Activated T-helper 1 cell treated with Interleukin-2 at 50 U/mL for 16 hours (primary cell): Measurements from ENCODE around the gene VEZT.
"Not testable (repeated sequence)": the region's sequence is repeated elsewhere in the genome, so short reads cannot be mapped to it uniquely, and the experiment has no call there.

Experiments used
- DNase-seq: peaks from one replicate; pipeline ENCODE4 v3.0.0-alpha.2; 2020; ENCODE audit warnings: low read depth

The VEZT gene

DNA sequence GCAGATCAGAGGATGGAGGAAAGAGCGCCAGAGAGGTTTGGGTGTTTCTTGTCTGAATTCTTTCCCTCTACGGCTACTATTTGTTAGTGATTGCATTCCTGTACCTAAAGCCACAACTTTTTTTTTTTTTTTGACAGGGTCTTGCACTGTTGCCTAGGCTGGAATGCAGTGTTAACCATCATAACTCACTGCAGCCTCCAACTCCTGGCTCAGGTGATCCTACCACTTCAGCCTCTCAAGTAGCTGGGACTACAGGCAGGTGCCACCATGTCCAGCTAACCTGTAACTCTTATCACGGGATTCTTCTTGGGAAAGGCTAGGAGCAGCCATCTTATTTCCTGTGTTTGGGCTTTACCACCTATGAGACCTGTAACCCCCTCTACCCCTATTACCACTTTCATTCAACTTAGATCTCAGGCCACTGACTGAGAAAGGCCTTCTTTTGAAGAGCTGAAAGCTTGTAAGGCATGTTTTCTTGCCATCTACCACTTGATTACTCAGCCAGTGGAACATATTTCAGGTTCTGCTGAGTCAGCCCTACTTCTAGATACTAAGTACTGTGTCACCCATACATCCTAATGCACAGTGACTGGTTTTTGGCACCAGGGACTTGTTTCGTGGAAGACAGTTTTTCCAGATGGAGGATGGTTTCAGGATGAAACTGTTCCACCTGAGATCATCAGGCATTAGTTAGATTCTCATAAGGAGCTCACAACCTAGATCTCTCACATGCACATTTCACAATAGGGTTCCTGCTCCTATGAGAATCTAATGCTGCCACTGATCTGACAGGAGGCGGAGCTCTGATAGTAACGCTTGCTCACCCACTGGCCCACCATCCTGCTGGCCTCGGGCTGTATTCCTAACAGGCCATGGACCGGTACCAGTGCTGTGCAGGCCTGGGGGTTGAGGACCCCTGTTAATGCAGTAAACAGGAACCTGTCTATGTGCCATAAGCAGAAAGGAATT lies 6.9 kb downstream of the VEZT start:
- no peak for DNase-seq

GRCh38 chr12:95225645-95226212 lies 8.1 kb downstream of the VEZT start:
- DNase-seq, result no peak

GRCh38 chr12:95227818-95228356 lies 10.3 kb downstream of the VEZT start:
- no peak for DNase-seq

GRCh38 chr12:95228617-95229016 lies 11.0 kb downstream of the VEZT start:
- no peak for DNase-seq

- DNase-seq, result no peak
These were observed 12.0 kb downstream of the VEZT start for GRCh38 chr12:95229636-95230035.

DNA sequence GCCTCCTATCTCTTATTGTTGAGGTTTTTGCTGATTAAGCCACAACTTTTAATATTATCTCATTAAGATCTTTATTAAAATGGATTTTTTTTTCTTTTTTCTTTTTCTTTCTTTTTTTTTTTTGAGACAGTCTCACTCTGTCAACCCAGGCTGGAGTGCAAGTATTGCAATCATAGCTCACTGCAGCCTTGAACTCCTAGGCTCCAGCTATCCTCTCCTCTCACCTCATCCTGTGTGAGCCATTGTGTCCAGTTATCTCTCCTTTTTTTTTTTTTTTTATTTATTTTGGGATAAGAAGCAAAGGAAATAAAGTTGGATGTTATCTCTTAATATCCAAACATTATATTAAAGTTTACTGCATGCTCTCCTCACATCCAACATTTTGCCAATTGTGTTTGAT lies 12.7 kb downstream of the VEZT start:
- DNase-seq, result no peak

GRCh38 chr12:95231190-95231589 lies 13.6 kb downstream of the VEZT start:
- DNase-seq, result no peak

DNA sequence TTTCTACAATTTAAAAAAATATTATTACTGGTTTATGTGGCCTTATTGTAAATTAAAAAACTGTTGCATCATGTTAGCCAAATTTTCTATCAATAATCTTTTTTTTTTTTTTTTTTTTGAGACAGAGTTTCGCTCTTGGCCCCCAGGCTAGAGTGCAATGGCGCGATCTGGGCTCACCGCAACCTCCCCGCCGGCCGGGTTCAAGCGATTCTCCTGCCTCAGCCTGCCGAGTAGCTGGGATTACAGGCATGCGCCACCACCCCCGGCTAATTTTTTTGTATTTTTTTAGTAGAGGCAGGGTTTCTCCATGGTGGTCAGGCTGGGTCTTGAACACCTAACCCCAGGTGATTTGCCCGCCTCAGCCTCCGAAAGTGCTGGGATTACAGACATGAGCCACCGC lies 16.6 kb downstream of the VEZT start:
- DNase-seq, result not testable (repeated sequence)

DNA sequence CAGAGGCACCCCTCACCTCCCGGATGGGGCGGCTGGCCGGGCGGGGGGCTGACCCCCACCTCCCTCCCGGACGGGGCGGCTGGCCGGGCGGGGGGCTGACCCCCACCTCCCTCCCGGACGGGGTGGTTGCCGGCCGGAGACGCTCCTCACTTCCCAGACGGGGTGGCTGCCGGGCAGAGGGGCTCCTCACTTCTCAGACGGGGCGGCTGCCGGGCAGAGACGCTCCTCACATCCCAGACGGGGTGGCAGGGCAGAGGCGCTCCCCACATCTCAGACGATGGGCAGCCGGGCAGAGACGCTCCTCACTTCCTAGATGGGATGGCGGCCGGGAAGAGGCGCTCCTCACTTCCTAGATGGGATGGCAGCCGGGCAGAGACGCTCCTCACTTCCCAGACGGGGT lies 18.0 kb downstream of the VEZT start:
- DNase-seq, result not testable (repeated sequence)

DNA sequence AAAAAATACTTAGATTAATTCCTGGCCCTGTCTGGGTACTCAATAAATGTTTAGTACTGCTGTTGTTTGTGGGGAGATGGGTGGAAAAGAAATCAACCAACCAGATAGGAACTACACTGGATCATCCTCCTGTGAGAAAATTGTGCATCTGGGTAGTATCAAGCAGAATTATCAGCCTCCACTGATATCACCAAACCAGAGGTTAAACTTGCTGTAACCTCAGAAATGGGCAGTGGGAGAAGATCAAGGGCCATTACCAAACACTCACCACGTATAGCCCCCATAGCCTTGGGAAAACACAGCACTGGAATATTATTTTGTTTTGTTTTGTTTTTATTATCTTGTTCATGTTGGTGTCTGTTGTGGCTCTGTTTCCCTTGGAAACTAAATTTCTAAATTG lies 19.7 kb downstream of the VEZT start:
- DNase-seq, result no peak

DNA sequence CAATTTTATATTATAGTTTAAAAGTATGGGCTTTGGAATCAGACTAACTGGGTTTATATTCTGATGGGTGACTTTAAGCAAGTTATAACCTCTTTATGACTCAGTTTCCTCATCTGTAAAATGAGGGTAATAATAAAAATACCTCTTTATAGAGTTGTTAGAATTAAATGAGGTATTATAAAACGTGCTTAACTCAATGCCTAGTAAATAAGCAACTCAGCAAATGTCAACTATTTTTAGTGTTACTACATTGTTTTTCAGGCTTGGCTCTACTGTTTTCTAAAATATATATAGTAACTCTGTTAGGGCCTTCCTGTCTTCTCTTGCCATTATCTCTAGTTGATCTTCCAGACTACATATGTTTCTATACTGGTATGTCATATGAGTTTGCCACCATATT lies 20.5 kb downstream of the VEZT start:
- no peak for DNase-seq

GRCh38 chr12:95239216-95239615 lies 21.6 kb downstream of the VEZT start:
- no peak for DNase-seq

DNA sequence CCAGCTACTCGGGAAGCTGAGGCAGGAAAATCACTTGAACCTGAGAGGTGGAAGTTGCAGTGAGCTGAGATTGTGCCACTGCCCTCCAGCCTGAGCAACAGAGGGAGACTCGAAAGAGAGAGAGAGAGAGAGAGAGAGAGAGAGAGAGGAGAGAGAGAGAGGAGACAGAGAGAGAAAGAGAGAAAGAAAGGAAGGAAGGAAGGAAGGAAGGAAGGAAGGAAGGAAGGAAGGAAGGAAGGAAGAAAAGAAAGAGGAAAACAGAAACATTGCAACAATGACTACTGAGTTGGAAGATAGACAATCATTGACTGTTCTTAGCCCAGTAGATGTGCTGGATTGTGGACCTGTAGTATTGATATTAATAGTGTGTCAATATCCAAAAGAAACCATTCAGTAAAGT lies 22.2 kb downstream of the VEZT start:
- DNase-seq, result not testable (repeated sequence)

DNA sequence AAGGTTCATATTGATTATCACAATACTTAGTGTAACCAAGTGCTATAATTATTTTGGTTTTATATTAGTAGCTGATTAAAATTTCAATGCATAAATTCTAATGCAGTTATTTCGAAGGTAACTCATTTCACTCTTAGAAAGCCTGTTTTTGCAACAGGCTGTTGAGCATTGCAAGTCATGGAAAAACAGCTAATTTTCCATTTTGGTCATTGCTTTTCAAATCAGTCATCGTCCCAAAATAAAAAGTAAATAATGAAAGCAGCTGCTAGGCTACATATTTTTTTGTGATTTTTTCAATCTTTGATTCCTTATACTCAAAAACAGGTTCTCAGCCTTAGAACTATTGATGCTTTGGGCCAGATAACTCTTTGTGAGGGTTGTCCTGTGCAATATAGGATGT lies 22.9 kb downstream of the VEZT start:
- DNase-seq, result no peak

DNA sequence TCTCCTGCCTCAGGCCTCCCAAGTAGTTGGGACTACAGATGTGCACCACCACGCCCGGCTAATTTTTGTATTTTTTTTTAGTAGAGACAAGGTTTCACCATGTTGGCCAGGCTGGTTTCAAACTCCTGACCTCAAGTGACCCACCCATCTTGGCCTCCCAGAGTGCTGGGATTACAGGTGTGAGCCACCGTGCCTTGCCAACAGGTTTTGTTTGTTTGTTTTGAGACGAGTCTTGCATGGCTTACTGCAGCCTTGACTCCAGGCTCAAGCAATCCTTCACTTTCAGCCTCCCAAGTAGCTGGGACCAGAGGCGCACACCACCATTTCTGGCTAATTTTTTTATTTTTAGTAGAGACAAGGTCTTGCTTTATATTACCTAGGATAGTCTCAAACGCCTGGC lies 23.5 kb downstream of the VEZT start:
- DNase-seq, result not testable (repeated sequence)

DNA sequence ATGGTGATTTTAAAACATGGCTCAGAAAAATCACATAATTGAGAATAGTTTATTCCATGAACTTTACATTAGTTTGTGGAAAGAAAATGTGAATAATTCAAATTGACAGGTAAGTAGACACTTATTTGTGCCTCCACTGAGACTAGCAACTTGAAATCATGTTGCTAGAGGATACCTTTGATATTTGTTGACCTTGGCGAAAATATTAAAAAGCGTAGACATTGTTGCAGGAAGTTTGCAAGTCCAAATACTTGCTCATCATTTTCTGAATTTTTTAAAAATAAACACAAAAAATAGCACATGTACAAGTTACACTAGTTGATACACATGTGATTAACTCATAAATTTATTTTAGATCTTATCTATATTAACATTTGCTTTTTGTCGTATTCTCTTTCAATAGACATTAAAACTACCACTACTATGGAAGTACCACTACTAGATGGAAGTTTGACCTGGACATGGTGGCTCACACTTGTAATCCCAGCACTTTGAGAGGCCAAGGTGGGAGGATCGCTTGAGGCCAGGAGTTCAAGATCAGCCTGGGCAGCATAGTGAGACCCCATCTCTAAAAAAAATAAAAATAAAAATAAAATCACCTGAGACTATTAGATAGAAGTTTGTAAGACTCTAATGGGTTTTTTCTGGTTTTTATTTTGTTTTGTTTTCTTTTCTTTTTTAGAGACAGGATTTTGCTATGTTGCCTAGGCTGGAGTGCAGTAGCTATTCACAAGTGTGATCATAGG lies 24.3 kb downstream of the VEZT start:
- DNase-seq, result no peak

DNA sequence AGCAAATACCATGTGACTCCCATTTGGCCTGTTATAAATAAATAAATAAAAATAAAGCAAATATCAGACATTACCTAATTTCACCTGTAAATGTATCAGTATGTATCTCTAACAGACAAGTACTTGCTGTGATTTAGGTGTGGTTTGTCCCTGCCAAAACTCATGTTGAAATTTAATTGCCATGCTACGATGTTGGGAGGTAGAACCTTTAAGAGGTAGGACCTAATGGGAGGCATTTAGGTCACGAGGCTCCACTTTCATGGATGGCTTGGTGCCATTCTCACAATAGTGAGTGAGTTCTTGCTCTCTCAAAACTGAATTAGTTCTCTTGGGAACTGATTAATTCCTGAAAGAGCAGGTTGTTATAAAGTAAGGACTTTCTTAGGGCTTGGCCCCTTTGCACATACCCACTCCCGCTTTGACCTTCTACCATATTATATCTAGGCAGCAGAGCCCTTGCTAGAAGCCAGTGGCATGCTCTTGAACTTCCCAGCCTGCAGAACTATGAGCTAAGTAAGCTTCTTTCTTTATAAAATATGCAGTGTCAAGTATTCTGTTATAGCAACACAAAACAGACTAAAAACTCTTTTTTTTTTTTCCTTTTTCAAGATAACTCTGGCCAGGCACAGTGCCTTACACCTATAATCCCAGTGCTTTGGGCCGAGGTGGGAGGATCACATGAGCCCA lies 26.0 kb downstream of the VEZT start:
- no peak for DNase-seq

DNA sequence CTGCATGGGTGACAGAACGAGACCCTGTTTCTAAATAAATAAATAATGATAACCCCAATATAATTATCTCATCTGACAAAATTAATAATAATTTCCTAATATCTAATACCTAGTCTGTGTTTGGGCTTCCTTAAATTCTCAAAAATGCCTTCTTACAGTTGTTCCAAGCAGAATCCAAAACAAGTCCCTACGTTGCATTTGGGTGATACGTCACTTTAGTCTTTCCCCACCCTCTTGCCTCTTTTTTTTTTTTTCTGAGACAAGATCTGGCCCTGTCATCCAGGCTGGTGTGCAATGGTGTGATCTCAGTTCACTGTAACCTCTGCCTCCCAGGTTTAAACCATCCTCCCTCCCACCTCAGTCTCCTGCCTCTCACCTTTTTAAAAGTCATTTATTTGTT lies 26.7 kb downstream of the VEZT start:
- no peak for DNase-seq

DNA sequence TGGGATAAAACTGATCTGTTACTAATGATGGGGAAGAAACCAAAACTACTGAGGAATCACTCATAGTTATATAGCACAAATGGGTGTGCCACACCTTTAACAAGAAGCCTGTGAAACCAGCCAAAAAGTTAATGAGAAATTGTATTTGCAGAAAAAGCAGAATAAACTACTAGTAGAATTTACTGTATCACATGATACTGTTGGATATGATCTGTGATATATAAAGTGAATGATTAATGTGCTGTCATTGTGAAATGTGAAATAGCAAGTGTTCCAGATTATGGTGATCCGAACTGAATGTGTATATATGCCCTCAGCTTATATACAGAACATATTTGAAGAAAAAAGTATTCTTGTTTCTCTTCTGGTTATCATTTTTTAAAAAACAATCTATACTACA lies 30.5 kb downstream of the VEZT start:
- DNase-seq, result no peak

DNA sequence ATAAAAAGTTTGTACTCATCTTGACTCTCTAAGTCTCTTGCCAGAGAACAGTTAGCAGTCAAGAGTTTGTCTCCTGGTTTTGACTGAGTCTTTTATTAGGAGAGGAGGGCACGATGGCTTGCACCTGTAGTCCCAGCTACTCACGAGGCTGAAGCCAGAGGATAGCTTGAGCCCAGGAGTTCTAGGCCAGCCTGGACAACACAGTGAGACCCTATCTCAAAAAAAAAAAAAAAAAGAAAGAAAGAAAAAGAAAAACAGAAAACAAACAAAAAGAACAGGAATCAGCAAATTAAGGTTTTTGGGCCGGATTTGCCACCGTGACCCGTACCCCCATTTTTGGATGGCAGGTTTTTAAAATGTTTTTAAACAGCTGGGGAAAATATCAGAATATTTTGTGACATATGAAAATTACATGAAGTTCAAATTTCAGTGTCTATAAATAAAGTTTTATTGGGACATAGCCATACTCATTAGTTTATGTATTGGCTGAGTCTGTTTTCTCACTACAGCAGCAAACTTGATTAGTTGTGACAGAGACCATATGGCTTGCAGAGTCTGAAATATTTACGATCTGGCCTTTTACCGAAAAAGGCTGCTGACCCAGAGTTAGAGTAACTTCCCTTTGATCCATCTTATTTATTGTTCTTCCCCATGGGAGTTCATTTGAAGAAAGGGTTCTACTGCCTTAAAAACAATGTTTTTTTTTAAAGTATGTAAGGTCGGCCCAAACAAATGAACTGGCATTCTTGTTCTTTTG lies 31.2 kb downstream of the VEZT start:
- DNase-seq, result no peak

DNA sequence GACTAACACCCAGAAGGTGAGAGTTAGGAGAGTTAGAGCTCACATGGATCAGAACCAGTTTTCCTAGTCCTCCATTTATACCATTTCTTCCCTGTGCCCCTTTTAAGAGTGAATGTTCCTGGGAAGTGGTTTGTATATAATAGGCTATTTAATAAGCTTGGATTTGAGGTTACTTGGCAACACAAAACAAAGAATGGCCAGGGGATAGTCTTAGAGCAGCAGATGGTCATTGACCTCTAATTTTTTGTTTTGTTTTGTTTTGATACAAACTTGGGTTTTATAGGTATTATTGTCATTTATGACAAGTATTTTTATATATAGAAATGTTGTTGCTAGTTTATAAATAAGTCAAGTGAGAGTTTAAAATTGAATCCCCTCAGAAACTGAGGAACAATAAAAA lies 35.8 kb downstream of the VEZT start:
- no peak for DNase-seq
